Choroid plexus epithelial cell (primary cell): ENCODE measurements around the gene HNF1A.

Experiments
- DNase-seq: peaks from one replicate; pipeline ENCODE4 v3.0.0-alpha.2; 2010; ENCODE audit warnings: low read depth
- H3K4me3 ChIP-seq: 2 replicates; pipeline ENCODE4 v1.5.1; 2011; ENCODE audit warnings: low read depth, mild to moderate bottlenecking, control low read depth, low read length, moderate library complexity
- CTCF ChIP-seq: conservative IDR thresholded peaks from 2 replicates; pipeline ENCODE4 v1.5.1; 2011; ENCODE audit warnings: low read depth, mild to moderate bottlenecking, control low read depth, inconsistent platforms, low read length, moderate library complexity

HNF1A gene

GRCh38 chr12:120936197-120936596, 42.1 kb upstream of the HNF1A start:
- H3K4me3 ChIP-seq = no peak overlapping the region
- no peak for DNase-seq
- no peak for TF ChIP-seq CTCF

DNA sequence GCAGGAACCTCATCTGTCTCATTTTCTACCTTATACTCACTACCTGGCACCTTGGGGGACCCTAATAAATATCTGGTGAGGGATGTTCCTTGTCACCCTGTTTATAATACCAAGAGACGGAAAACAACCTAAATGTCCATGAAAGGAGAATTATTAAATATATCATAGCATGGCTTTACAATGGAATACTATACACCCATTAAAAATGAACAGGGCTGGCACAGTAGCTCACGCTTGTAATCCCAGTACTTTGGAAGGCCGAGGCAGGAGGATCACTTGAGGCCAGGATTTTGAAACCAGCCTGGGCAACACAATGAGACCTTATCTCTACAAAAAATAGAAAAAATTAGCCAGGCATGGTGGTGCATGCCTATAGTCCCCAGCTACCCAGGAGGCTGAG, 39.8 kb upstream of the HNF1A start:
- no peak for TF ChIP-seq CTCF
- H3K4me3 ChIP-seq = no peak overlapping the region
- no peak for DNase-seq

DNA sequence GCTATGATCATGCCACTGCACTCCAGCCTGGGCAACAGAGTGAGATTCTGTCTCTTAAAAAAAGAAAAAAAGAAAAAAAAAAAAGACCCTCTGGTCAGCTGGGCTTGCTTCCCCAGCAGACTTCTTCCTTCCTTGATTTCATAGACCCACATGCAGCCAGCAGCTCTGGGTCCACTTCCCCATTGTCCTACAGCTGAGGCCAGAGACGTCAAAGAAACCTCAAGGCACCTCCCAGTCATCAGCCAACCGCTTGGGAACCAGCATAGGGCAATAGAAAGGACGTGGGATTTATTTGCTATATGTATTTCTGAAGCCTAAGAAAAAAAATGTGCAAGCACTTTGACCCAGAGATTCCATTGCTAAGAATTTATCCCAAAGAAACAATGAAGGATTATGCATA, 38.8 kb upstream of the HNF1A start:
- no peak for DNase-seq
- no peak for TF ChIP-seq CTCF
- H3K4me3 ChIP-seq = no peak overlapping the region

DNA sequence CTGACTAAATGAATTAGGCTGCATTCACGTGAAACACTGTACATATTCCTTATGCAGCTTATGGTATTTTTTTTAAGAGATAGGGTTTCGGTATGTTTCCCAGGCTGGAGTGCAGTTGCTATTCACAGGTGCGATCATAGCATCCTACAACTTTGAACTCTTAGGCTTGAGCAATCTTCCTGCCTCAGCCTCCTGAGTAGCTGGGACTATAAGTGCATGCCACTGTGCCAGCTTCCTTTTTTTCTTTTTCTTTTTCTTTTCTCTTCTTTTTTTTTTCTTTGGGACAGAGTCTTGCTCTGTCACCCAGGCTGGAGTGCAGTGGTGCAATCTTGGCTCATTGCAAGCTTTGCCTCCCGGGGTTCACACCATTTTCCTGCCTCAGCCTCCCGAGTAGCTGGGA, 38.3 kb upstream of the HNF1A start:
- H3K4me3 ChIP-seq = no peak overlapping the region
- no peak for TF ChIP-seq CTCF
- DNase-seq = no peak

DNA sequence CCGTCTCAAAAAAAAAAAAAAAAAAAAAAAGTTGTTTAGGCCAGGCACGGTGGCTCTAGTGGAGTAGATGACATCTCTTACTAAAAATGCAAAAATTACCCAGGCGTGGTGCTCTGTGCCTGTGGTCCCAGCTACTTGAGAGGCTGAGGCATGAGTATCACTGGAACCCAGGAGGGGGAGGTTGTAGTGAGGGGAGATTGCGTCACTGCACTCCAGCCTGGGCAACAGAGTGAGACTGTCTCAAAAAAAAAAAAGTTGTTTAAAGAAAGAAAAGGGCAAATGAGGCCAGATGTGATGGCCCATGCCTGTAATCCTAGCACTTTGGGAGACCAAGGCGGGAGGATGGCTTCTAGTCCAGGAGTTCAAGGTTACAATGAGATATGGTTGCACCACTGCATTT, 37.5 kb upstream of the HNF1A start:
- no peak overlapping the region for H3K4me3 ChIP-seq
- DNase-seq = no peak
- no peak for TF ChIP-seq CTCF

GRCh38 chr12:120941412-120941811, 36.9 kb upstream of the HNF1A start:
- no peak overlapping the region for H3K4me3 ChIP-seq
- no peak for TF ChIP-seq CTCF
- DNase-seq = no peak

DNA sequence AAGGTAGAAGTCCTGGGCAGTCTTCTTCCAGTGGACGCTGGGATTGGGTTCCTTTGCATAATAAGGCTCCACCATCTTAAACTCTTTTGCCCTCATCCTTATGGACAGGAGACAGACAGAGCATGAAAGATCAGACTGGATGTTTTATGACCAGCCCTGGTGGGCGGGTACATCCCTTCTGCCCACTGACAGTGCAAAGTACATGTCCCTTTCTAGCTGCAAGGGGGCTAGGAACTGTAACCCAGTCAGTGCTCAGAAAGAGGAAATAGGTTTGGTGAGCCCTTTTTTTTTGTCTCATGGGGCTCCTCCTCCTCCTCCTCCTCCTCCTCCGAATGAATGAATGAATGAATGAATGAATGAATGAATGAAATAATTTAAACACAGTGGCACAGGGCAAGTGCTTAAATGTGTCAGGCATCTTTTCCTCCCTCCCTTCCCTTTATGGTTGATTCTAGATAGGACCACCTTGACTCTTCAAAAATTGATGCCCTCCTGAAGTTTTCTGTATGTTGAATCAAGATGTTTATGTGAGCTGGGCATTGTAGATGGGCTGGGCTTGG, 36.4 kb upstream of the HNF1A start:
- no peak for DNase-seq
- H3K4me3 ChIP-seq = no peak overlapping the region
- TF ChIP-seq CTCF = no peak
